ENCODE data around the gene COL5A2.

DNA sequence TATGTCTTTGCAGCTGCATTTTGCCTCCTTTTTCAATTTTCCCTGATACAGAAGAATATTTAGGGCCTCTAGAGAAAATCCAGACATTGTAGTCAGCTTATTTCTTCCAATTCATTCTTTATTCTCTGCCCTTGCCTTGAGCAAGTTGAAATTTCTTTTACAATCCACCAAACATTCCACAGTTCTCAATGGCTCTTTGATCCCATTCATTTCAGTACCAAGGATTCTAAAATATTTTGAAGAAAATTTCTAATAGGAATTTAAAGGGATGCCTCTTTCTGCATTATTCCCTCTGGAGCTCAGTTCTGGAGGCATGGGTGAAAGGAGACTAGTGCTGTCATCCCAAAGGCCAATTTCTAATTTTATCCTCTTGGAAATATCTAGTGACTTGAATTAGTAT is 61.2 kb downstream of the COL5A2 start:
- TF ChIP-seq, protein P1, sequence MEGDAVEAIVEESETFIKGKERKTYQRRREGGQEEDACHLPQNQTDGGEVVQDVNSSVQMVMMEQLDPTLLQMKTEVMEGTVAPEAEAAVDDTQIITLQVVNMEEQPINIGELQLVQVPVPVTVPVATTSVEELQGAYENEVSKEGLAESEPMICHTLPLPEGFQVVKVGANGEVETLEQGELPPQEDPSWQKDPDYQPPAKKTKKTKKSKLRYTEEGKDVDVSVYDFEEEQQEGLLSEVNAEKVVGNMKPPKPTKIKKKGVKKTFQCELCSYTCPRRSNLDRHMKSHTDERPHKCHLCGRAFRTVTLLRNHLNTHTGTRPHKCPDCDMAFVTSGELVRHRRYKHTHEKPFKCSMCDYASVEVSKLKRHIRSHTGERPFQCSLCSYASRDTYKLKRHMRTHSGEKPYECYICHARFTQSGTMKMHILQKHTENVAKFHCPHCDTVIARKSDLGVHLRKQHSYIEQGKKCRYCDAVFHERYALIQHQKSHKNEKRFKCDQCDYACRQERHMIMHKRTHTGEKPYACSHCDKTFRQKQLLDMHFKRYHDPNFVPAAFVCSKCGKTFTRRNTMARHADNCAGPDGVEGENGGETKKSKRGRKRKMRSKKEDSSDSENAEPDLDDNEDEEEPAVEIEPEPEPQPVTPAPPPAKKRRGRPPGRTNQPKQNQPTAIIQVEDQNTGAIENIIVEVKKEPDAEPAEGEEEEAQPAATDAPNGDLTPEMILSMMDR (IDR thresholded peaks at IDR 0.05; ENCODE audit: borderline replicate concordance, extremely low read depth, low read length, poor library complexity, severe bottlenecking), result no peak
- no peak for TF ChIP-seq EZH2 (IDR thresholded peaks at IDR 0.05; ENCODE audit: borderline replicate concordance, low read depth, low read length, severe bottlenecking)

Data from DND-41 (cell line).